Measurements from ENCODE around the gene GPR155.
"Not testable (repeated sequence)": the region's sequence is repeated elsewhere in the genome, so short reads cannot be mapped to it uniquely, and the experiment has no call there.

Gene GPR155

DNA sequence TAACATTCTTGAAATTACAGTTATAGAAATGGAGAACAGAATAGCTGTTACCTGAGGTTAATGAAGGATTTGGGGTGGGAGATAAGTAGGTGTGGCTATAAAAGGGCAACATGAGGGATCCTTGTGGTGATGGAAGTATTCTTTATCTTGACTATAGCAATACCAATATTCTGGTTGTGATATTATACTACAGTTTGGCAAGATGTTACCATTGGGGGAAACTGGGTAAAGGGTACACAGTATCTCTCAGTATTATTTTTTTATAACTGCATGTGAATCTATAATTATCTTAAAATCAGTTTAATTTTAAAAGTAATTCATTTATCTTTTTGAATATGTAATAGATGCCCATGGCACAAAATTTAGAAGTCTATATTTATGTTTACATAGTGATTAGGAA, 83.2 kb downstream of the GPR155 start:
- DNase-seq (ENCODE audit: insufficient read length, low spot score) (no peak), FAIRE-seq (no peak)
- TF ChIP-seq, protein P1, sequence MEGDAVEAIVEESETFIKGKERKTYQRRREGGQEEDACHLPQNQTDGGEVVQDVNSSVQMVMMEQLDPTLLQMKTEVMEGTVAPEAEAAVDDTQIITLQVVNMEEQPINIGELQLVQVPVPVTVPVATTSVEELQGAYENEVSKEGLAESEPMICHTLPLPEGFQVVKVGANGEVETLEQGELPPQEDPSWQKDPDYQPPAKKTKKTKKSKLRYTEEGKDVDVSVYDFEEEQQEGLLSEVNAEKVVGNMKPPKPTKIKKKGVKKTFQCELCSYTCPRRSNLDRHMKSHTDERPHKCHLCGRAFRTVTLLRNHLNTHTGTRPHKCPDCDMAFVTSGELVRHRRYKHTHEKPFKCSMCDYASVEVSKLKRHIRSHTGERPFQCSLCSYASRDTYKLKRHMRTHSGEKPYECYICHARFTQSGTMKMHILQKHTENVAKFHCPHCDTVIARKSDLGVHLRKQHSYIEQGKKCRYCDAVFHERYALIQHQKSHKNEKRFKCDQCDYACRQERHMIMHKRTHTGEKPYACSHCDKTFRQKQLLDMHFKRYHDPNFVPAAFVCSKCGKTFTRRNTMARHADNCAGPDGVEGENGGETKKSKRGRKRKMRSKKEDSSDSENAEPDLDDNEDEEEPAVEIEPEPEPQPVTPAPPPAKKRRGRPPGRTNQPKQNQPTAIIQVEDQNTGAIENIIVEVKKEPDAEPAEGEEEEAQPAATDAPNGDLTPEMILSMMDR (IDR thresholded peaks at IDR 0.05; ENCODE audit: insufficient read depth, missing control alignments), result no peak

DNA sequence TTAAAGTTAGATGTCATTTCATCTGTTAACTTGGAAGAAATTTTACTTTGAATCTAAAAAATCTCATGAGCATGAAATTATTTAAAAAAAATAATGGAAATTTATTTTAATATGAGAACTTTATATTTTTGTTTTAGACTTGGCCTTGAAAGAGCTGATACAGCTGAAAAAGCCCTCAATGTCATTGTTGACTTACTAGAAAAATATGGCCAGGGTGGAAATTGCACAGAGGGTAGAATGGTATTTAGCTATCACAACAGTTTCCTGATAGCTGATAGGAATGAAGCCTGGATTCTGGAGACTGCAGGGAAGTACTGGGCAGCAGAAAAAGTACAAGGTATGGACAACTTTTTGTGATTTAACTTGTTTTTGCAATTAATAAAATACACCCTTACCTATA, 86.0 kb downstream of the GPR155 start:
- TF ChIP-seq, protein P1 (IDR thresholded peaks at IDR 0.05; ENCODE audit: insufficient read depth, missing control alignments), result no peak
- DNase-seq (ENCODE audit: insufficient read length, low spot score) (no peak), FAIRE-seq (no peak)

DNA sequence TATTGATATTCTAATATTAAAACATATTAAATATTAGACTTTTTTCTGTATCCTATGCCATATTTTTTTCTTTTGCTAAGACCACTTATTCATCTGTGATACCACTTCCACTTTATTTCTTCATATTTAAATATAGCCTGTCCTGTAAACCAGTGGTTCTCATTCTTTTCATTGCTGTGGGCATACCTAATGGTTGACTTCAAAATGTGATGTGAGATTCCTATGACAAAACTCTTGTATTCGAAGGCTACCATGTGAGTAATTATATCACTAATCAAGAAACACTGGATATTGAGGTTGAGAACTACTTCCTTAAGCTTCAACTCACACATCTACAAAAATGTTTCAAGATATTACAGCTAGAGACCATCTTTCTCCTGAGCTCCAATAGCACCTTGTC, 87.7 kb downstream of the GPR155 start:
- TF ChIP-seq, protein P1 (IDR thresholded peaks at IDR 0.05; ENCODE audit: insufficient read depth, missing control alignments), result no peak
- DNase-seq (ENCODE audit: insufficient read length, low spot score) (no peak), FAIRE-seq (peak; percentile 77)

DNA sequence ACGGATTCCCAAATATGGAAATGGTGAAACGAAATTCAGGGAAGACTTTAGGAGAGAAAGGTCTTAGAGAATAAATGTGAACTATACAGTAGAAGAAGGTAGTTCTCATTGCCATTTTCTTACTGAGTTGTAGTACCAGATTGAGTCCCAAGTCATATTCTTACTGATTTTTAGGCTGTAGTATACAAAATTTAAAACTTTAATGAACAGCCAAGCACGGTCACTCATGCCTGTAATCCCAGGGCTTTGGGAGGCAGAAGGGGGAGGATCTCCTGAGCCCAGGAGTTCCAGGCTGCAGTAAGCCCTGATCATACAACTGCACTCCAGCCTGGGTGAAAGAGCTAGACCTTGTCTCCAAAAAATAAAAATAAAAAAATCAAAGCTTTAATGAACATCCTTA, 89.1 kb downstream of the GPR155 start:
- no peak for DNase-seq (ENCODE audit: insufficient read length, low spot score)
- FAIRE-seq, result no peak
- TF ChIP-seq, protein P1 (IDR thresholded peaks at IDR 0.05; ENCODE audit: insufficient read depth, missing control alignments), result no peak

DNA sequence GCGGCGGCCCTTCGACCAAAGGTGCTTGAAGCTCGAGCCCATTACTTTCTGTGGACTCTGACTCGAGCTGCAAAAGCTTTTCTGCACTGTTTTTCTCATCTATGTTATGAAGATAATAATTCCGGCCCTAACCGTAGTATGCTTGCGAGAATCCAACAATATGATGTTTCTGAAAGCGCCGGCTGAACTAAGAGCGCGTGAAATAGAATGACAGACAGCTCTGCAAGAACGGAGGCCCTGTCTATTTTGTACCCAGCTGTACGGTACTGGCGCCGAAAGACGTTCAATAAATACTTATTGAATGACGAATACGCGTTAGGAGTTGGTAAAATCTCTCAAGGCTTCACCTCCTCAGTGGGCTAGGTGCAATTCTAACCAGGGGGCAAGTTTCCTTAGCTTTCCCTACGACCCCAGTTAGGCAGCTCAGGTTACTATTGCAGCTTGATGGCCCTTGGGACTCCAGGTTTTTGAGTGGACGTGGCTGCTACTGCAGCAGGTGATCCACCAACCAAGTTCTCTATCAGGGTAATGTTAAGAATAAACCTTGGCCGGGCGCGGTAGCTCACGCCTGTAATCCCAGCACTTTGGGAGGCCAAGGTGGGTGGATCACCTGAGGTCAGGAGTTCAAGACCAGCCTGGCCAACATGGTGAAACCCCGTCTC, 90.7 kb downstream of the GPR155 start:
- DNase-seq (ENCODE audit: insufficient read length, low spot score) (no peak), FAIRE-seq (no peak)
- TF ChIP-seq, protein P1 (IDR thresholded peaks at IDR 0.05; ENCODE audit: insufficient read depth, missing control alignments), result no peak

DNA sequence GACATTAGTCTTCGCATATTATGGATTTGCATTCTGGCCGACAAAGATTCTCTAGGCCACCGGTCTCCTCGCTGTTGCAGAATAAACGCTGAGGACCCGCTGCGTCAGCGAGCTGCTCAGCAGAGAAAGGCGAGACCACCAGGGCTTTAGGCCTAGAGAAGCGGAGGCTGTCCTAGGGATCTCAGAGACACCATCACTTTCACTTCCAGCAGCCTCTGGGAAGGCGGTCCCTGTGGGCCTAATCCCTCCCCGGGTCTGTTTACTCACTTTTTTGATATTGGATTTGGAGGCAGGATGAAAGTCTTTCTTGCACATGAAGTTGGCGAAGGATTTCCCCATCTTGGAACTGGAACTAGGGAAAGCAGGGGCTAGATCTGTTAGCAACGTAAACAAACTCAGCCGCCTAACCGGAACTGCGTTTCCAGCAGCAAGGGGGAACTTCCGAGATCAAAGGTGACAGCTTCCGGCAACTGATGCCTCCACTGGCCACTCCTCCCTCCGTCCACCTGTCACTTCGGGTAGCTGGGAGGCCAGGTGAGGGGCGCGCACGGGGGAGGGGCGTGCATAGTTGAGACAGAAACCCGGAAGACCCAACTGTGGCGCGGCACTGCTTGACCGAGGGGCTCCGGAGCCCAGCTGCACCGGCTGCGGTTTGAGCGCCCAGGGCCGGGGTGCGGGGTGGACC, 91.4 kb downstream of the GPR155 start, which contains the start of gene SCRN3:
Gene SCRN3 (plus strand): TSS at position 447 of the 685 bp plus-strand sequence. CDS start 2,554 bp downstream, outside the sequence.
- DNase-seq (ENCODE audit: insufficient read length, low spot score), result peak; percentile 35
- no peak for FAIRE-seq
- TF ChIP-seq, protein P1 (IDR thresholded peaks at IDR 0.05; ENCODE audit: insufficient read depth, missing control alignments), result no peak

DNA sequence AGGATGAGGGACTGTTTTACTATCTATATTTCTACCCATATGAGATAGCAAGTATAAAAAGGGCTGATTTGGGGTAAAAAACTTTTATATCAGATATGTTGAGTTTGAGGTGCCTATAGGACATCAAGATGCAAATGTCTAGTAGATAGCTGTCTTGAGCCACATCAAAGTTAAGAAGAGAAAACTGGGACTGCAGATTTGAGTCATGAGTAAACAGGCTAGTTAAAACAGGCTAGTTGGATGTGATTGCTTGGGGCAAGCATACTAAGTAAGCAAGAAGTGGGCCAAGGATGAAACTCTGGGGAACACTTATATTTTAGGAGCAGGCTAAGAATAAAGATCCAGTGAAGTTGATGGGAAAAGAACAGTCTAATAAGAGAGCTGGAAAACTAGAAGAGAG, 94.1 kb downstream of the GPR155 start:
- TF ChIP-seq, protein P1 (IDR thresholded peaks at IDR 0.05; ENCODE audit: insufficient read depth, missing control alignments), result no peak
- DNase-seq (ENCODE audit: insufficient read length, low spot score) (no peak), FAIRE-seq (no peak)

DNA sequence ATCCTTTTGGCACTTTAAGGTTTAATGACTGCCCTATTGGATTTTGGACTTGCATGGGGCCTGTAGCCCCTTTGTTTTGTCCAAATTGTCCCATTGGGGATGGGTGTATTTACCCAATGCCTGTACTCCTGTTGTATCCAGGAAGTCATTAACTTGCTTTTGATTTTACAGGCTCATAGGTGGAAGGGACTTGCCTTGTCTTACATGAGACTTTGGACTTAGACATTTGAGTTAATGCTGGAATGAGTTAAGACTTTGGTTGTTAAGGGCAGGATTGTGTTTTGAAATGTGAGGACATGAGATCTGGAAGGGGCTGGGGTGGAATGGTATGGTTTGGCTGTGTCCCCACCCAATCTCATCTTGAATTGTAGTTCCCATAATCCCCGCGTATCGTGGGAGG, 96.5 kb downstream of the GPR155 start:
- not testable (repeated sequence) for DNase-seq (ENCODE audit: insufficient read length, low spot score); FAIRE-seq
